HFFc6 (cell line): Measurements from ENCODE around the gene MRM1. TPM values are rescaled to one million over a fixed set of nuclear protein-coding genes. Genes with fewer than 3 reads are reported as not detected.

ENCODE experiments used
- DNase-seq: peaks from one replicate; pipeline ENCODE4 v3.0.0-alpha.2; 2018
- H3K27ac Mint-ChIP-seq: 2 replicates; pipeline ENCODE4 v1.8.0; 2020; ENCODE audit warnings: mild to moderate bottlenecking, mixed read lengths
- H3K27me3 Mint-ChIP-seq: 2 replicates; pipeline ENCODE4 v1.8.0; 2021; ENCODE audit warnings: mild to moderate bottlenecking, moderate library complexity, mixed read lengths; ENCODE audit not compliant: insufficient read depth
- H3K36me3 Mint-ChIP-seq: 2 replicates; pipeline ENCODE4 v1.8.0; 2021; ENCODE audit warnings: low read depth, mixed read lengths
- H3K4me1 Mint-ChIP-seq: 2 replicates; pipeline ENCODE4 v1.8.0; 2020; ENCODE audit warnings: low read depth, mixed read lengths
- H3K4me3 Mint-ChIP-seq: 2 replicates; pipeline ENCODE4 v1.8.0; 2020; ENCODE audit warnings: mild to moderate bottlenecking, moderate library complexity, mixed read lengths
- H3K9me3 Mint-ChIP-seq: 2 replicates; pipeline ENCODE4 v1.8.0; 2020; ENCODE audit warnings: mild to moderate bottlenecking, mixed read lengths
- CTCF ChIP-seq: fragments of 200-600 bp; sonication (generic); IDR thresholded peaks from 2 replicates; pipeline ENCODE4 v1.5.0; 2021; ENCODE audit warnings: antibody characterized with exemption, mild to moderate bottlenecking
- total RNA-seq, 6 experiments: library from RNA; stranded (reverse); fragmentation: NEBNext Ultra II Directional; extraction: Animal tissue kit (Norgen Biotek cat#: 25700); gene quantifications; 2 replicates in 1 of 6; 3 replicates in 5 of 6; pipeline ENCODE4 v1.2.3, GENCODE V29; 2021

Gene MRM1
- total RNA-seq, 6 experiments from 2014 or later = 7.3 to 11.4 (median 7.9) TPM

- peaks cover 53% of the 10 kb centered on the region for H3K4me1 Mint-ChIP-seq
- peaks cover 23% of the 10 kb centered on the region; the same call in 1 of the 2 replicates for H3K36me3 Mint-ChIP-seq
- H3K27me3 Mint-ChIP-seq = peaks cover 3% of the 10 kb centered on the region; the same call in 1 of the 2 replicates
- H3K4me3 Mint-ChIP-seq = no peak overlapping the region
- no peak overlapping the region for H3K27ac Mint-ChIP-seq
- H3K9me3 Mint-ChIP-seq = no peaks in the 10 kb centered on the region
- no peak for DNase-seq
- TF ChIP-seq CTCF = no peak
These were observed 8.1 kb downstream of the MRM1 start for GRCh38 chr17:36609498-36609862.

GRCh38 chr17:36610474-36610873, 9.1 kb downstream of the MRM1 start:
- no peak overlapping the region for H3K4me3 Mint-ChIP-seq

DNA sequence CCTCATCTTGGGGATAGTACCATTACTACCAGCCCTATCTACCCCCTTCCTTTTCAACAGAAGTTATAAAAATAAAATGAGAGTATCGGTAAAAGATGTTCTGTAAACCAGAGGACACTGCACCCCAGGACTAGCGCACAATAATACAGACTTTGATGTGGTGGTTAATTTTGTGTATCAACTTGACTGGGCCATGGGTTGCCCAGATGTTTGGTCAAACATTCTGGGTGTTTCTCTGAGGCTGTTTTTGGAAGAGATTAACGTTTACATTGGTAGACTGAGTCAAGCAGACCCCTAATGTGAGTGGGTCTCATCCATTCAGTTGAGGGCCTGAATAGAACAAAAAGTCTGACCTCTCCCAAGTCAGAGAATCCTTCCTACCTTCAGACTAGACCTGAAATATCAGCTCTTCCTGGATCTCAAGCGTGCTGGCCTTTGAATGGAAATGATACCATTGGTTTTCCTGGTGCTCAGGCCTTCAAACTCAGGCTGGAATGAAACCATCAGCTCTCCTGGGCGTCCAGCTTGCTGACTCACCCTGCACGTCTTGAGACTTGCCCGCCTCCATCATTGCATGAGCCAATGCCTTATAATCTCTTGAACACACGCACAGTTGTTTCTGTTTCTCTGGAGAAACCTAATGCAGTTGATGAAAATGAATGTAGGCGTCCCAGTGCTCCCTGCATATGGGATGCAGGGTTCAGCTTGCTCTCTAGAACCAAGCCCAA, 10.1 kb downstream of the MRM1 start:
- Mint-ChIP-seq H3K4me3 (no peak overlapping the region), H3K27me3 (no peaks in the 10 kb centered on the region; the same call in 1 of the 2 replicates), H3K9me3 (no peaks in the 10 kb centered on the region), H3K4me1 (peaks cover 39% of the 10 kb centered on the region), H3K27ac (peak overlapping the region; percentile 71), H3K36me3 (peaks cover 14% of the 10 kb centered on the region; the same call in 1 of the 2 replicates)
- TF ChIP-seq CTCF = no peak
- DNase-seq = peak; percentile 78

More at GRCh38 chr17:36610474-36610873, 9.1 kb downstream of the MRM1 start:
- Mint-ChIP-seq H3K36me3 (peaks cover 21% of the 10 kb centered on the region; the same call in 1 of the 2 replicates), H3K27me3 (no peaks in the 10 kb centered on the region), H3K4me1 (peaks cover 47% of the 10 kb centered on the region), H3K27ac (peak overlapping the region; percentile 54; the same call in 1 of the 2 replicates), H3K9me3 (no peaks in the 10 kb centered on the region)
- peak; percentile 29 for DNase-seq
- TF ChIP-seq CTCF = no peak

DNA sequence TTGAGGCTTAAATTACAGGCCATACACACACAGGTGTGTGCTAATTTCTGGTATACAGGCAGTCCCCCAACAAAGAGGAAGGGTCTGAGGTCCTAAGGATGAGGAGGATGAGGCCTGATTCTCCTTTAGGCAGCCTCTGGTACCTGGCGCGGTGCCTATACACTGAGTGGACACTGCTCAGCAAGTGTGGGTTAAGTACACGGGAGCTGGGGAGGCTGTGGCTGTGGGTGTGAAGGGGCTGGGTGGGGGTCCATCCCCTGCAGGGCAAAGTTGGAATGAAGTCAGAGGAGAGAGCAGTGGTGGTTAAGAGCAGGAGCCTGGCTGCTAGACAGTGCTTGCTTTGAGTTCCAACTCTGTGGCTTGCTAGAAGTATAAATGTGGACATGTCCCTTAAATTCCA, 10.9 kb downstream of the MRM1 start:
- H3K27me3 Mint-ChIP-seq = no peaks in the 10 kb centered on the region; the same call in 1 of the 2 replicates
- H3K27ac Mint-ChIP-seq = no peak overlapping the region
- H3K36me3 Mint-ChIP-seq = peaks cover 14% of the 10 kb centered on the region; the same call in 1 of the 2 replicates
- H3K4me3 Mint-ChIP-seq = no peak overlapping the region
- DNase-seq = no peak
- no peak for TF ChIP-seq CTCF
- no peaks in the 10 kb centered on the region for H3K9me3 Mint-ChIP-seq
- peaks cover 39% of the 10 kb centered on the region for H3K4me1 Mint-ChIP-seq

GRCh38 chr17:36613155-36613554, 11.8 kb downstream of the MRM1 start:
- DNase-seq = no peak
- H3K9me3 Mint-ChIP-seq = no peaks in the 10 kb centered on the region
- H3K4me1 Mint-ChIP-seq = peaks cover 34% of the 10 kb centered on the region
- no peak overlapping the region for H3K27ac Mint-ChIP-seq
- H3K36me3 Mint-ChIP-seq = peaks cover 10% of the 10 kb centered on the region; the same call in 1 of the 2 replicates
- no peak for TF ChIP-seq CTCF
- H3K27me3 Mint-ChIP-seq = no peaks in the 10 kb centered on the region; the same call in 1 of the 2 replicates
- no peak overlapping the region for H3K4me3 Mint-ChIP-seq
